ENCODE results near the gene HIPK3. TPM values are rescaled to one million over a fixed set of nuclear protein-coding genes. Genes with fewer than 3 reads are reported as not detected.
"Not testable (repeated sequence)": the region's sequence is repeated elsewhere in the genome, so short reads cannot be mapped to it uniquely, and the experiment has no call there.

The HIPK3 gene
- total RNA-seq, 1 donor from 2014 or later, result 107 TPM

- DNase-seq (ENCODE audit: low read depth in 2 of 2), result no peak
Measured at GRCh38 chr11:33303541-33303940, 46.4 kb downstream of the HIPK3 start.

DNA sequence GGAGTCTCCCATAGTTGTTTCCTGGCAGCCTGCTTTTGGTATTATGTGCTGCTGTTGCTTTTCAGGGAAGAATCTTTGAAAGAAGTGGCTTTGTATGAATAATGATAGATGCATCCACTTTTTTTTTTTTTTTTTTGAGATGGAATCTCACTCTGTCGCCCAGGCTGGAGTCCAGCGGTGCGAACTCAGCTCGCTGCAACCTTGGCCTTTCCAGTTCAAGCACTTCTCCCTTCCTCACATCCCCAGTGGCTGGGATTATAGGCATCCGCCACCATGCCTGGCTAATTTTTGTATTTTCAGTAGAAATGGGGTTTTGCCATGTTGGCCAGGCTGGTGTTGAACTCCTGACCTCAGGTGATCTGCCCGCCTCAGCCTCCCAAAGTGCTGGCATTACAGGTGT is 49.6 kb downstream of the HIPK3 start:
- not testable (repeated sequence) for DNase-seq (ENCODE audit: low read depth in 2 of 2)

DNA sequence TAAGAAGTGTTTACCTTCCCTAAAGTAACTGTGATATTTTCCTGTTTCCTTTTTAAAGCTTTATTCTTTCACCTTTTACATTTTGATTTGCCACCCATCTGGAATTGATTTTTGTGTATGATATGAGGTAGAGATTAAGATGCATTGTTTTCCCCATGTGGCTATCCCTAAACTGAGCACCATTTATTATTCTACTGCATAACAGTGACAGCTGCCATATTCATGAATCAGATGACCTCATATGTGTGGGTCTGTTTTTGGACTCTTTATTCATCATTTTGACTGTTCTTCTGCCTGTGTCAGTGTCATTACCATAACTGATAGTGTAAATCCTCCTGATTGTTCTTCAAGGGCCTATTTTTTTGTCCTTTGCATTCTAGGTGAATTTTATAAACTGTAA is 50.8 kb downstream of the HIPK3 start:
- DNase-seq (ENCODE audit: low read depth in 2 of 2), result peak in 1 of 2 donors; percentile 22

DNA sequence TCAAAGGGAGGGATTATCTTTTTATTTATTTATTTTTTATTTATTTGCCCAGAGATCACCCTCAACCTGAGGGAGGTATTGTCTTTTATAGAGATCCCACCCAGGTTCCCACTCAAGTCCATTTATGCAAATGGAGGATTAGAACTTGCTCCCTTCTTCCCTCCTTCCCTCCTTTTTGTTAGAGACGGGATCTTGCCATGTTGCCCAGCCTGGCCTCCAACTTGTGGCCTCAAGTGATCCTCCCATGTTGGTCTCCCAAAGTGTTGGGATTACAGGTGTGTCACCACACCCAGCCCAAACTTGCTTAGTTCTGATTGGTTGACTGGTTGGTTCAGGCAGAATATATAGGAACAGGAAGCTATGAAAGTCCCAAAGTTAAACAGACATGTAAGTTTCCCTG is 51.9 kb downstream of the HIPK3 start:
- no peak for DNase-seq (ENCODE audit: low read depth in 2 of 2)

DNA sequence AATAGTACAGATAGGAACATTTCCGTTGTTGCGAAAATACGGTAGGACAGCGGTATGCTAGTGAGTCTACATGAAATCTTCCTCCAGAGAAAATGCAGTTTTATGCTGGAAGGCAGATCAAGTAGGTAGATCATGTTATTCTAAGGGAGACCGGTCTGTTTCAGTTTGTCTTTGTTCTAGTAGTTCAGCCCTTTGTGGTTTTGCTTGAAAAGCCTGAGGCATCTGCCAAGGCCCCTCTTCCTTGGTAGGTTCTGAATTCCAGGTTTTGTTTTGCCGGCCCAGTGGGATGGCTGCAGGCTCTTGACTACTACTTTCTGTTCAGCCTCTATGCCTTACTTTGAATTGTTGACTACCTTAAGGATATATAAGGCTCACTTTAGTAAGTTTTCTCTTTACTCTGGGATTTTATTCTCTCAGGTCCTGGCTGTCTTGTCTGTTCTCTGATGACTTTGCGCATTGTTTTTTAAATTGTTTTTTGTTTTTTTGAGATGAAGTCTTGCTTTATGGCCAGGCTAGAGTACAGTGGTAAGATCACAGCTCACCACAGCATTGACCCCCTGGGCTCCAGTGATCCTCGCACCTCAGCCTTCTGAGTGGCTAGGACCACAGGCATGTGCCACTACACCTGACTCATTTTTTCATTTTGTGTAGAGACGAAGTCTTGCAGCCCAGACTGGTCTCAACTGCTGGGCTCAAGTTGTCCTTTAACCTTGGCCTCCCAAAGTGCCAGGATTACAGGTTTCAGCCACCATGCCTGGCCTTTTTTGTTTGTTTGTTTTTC is 53.7 kb downstream of the HIPK3 start:
- DNase-seq (ENCODE audit: low read depth in 2 of 2), result no peak

DNA sequence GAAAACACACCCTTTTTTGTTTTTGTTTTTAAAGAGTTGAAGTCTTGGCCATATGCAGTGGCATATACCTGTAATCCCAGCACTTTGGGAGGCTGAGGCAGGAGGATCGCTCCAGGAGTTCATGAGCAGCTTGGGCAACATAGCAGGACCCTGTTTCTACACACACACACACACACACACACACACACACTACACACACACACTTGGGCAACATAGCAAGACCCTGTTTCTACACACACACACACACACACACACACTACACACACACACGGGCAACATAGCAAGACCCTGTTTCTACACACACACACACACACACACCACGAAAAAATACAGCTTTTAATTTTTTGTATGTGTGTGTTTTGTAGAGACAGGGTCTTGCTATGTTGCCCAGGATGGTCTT is 54.5 kb downstream of the HIPK3 start:
- no peak for DNase-seq (ENCODE audit: low read depth in 2 of 2)

DNA sequence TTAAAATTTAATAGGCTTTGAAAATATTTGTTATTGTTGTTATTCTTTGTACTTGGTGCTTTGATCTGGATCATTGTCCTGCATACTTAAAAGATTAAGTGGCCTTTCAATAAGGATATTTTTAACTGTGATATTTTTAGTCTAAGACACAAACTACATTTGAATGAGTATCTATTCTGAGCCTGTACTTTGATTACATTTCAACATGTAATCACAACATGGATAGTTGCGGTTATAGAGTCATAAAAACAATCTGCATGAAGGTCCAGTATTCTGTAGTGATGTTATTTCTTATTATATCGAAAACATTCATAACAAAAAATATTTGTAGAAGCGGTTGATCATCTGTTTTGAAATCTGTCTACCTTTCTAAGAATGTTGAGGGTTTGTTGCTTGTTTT is 58.6 kb downstream of the HIPK3 start:
- DNase-seq (ENCODE audit: low read depth in 2 of 2), result no peak

DNA sequence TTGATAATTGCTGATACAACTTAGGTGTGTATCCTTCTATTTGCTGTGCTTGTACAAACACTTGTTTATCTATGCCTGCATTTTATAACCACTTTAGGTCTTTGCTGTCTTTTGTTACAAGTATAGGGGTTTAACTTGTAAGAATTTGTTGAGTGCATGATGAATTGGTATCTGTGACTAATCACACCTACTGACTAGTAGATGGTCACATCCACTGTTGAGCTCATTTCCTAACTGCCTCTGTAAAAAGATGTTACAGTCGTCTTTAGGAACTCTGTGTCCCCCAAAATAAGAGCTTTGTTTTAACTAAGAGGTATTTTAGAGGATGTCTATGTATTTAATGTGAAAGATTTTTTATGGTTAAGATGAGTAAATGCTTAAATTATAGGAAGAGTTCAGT is 60.5 kb downstream of the HIPK3 start:
- peak in 1 of 2 donors; percentile 74 for DNase-seq (ENCODE audit: low read depth in 2 of 2)

DNA sequence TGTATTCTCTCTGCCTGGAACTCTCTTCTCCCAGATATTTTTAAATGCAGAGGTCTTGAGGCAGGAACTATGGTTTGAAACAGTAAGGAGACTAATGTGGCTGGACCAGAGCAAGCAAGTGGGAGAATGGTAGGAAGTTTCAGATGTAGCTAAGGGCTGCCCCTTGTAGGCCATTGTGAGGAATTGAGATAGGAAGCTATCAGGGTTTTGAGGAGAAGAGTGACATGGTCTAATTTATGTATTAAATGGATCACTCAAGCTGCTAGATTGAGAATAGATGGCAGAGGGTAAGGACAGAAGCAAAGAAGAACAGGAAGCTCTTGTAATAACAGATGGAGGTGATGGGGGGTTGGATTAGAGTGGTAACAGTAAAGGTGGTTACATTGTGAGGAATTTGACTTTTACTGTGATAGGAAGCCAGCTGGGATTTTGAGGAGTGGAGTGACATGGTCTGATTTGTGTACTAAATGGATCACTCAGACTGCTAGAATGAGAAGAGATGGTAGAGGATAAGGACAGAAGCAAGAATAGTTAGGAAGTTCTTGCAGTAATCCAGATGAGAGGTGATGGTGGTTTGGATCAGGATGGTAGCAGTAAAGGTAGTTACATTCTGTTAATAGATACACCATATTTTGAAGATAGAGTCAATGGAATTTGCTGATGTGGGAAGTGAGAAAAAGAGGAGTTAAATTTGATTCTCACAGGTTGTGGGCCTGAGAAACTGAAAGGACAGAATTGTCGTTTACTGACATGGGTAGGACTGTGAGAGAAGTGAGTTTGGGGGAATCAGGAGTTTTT is 63.0 kb downstream of the HIPK3 start:
- DNase-seq (ENCODE audit: low read depth in 2 of 2), result no peak

GRCh38 chr11:33320814-33321330 is 63.7 kb downstream of the HIPK3 start:
- peak in 1 of 2 donors; percentile 14 for DNase-seq (ENCODE audit: low read depth in 2 of 2)

- no peak for DNase-seq (ENCODE audit: low read depth in 2 of 2)
Measured at GRCh38 chr11:33321422-33321821, 64.2 kb downstream of the HIPK3 start.

DNA sequence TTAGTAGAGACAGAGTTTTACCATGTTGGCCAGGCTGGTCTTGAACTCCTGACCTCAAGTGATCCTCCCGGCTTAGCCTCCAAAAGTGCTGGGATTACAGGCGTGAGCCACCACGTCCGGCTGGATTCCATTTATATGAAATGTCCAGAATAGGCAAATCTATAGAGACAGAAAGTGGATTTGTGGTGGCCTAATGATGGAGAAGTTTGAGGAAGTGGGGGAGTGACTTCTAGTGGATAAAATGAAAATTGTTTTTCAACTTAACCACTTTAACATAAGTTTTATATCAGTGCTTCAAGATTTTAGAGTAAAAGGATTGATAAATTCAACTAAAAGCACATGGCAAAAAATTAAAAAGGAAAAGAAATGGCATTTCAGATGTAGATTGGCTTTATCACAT is 66.2 kb downstream of the HIPK3 start:
- DNase-seq (ENCODE audit: low read depth in 2 of 2), result no peak

GRCh38 chr11:33324302-33324985 is 67.3 kb downstream of the HIPK3 start:
- DNase-seq (ENCODE audit: low read depth in 2 of 2), result no peak

DNA sequence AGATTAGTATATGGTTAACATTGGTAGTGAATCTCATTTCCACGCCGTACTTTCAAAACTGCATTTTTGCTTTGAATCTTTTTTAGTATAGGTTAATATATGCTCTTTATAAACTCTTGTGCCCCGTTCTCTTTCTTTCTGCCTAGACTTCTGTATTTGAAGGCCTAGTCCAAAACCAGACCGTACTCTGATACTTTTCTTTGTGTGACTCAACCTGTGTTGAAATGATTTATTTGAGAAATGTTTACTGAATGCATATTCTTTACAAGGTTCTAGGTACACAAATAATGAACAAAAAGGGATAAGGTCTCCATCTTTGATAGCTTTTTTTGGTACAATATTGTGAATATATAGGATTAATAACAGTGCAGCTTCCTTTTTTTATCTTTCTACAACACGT is 68.3 kb downstream of the HIPK3 start:
- no peak for DNase-seq (ENCODE audit: low read depth in 2 of 2)

DNA sequence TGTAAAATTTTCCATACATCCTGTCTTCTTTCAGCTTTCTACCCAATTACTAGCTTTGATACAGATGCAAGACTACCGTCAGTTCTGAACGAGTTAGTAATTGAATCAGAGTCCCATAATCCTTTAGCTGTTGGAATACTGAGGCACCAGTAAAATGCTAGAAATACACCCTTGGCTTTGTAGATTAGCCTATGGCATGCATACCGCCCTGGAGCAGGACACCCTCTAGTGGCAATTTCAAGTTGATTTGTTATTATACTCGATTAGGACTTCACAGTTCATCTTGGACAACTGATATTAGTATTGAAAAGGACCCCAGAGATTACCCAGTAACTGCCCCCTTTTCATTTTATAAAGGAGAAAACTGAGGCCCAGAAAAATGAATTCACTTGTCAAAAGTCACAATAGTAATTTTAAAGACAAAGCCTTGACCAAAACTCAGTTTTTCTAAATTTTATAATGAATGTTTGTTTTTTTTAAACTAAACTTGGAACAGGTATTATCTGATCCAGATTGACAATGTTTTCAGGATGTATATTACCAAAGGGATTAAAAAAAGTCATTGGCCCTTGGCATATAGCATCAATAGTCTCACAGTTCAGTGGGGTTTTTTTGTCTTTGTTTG is 72.6 kb downstream of the HIPK3 start:
- DNase-seq (ENCODE audit: low read depth in 2 of 2), result peak; percentile 81 to 85

- no peak for DNase-seq (ENCODE audit: low read depth in 2 of 2)
Measured at GRCh38 chr11:33333816-33334215, 76.6 kb downstream of the HIPK3 start.

GRCh38 chr11:33334627-33335026 is 77.4 kb downstream of the HIPK3 start:
- no peak for DNase-seq (ENCODE audit: low read depth in 2 of 2)

- no peak for DNase-seq (ENCODE audit: low read depth in 2 of 2)
Measured at GRCh38 chr11:33339247-33339646, 82.1 kb downstream of the HIPK3 start.

DNA sequence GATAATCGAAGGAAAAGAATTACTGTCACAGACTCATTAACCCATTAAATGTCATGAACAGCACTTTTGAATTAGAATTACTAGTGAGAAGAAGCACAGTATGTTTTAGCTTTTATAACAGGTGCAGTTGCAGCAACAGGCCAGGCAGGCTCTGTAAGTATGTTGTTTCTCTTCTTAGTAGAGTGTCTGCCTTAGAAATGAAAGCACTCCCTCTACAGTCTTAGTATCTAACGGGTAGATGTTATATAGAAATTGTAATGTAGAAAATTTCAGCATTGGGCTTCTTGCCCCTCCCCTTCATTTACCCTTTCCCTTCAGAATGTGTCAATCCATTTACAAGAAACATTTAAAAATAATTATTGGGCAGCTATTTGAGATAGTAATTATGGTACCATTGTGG is 87.4 kb downstream of the HIPK3 start:
- DNase-seq (ENCODE audit: low read depth in 2 of 2), result peak in 1 of 2 donors; percentile 7

GRCh38 chr11:33347490-33348125 is 90.4 kb downstream of the HIPK3 start:
- no peak for DNase-seq (ENCODE audit: low read depth in 2 of 2)

DNA sequence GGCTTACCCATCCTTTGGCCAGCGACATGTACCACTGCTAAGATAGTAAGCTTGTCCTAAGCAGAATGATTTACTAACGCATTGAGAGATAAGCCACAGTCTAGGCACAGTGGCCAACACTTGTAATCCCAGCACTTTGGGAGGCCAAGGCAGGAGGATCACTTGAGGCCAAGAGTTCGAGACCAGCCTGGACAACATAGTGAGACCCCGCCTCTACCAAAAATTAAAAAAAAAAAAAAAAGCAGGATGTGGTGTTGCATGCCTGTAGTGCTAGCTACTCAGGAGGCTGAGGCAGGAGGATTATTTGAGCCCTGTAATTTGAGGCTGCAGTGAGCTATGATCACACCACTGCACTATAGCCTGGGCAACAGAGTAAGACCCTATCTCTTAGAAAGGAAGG is 93.1 kb downstream of the HIPK3 start:
- DNase-seq (ENCODE audit: low read depth in 2 of 2), result no peak

Data from lung microvascular endothelial cell (primary cell).